PFSK-1 (cell line): ENCODE data around the gene ARHGAP10.

Source experiments
- FOXP2 ChIP-seq: optimal IDR thresholded peaks from 2 replicates; pipeline ENCODE3; 2011; ENCODE audit warnings: borderline replicate concordance, control low read depth, inconsistent platforms; ENCODE audit not compliant: insufficient read depth; ENCODE audit errors: extremely low read length, extremely low read depth
- POLR2AphosphoS5 ChIP-seq: IDR thresholded peaks from 2 replicates; pipeline ENCODE4 v1.6.1; 2012; ENCODE audit warnings: low read depth, mild to moderate bottlenecking, control low read depth, low read length, moderate library complexity
- REST ChIP-seq, 2 experiments: IDR thresholded peaks; 2 replicates each; pipeline versions ENCODE4 v1.6.1 to v1.8.0; 2011 to 2012; ENCODE audit warnings: low read depth in 2 of 2, low read length in 2 of 2, control low read depth in 1 of 2, inconsistent platforms in 1 of 2, mild to moderate bottlenecking in 1 of 2, moderate library complexity in 1 of 2; ENCODE audit not compliant: insufficient read depth in 1 of 2
- SIN3A ChIP-seq: IDR thresholded peaks from 2 replicates; pipeline ENCODE4 v1.6.1; 2012; ENCODE audit warnings: mild to moderate bottlenecking, low read length, moderate library complexity, borderline replicate concordance; ENCODE audit not compliant: insufficient read depth
- TAF1 ChIP-seq: IDR thresholded peaks from 2 replicates; pipeline ENCODE4 v1.6.1; 2012; ENCODE audit warnings: low read length, control low read depth, borderline replicate concordance; ENCODE audit not compliant: insufficient read depth

The ARHGAP10 gene

GRCh38 chr4:147768113-147768512 lies 36.2 kb downstream of the ARHGAP10 start:
- TF ChIP-seq POLR2AphosphoS5 (no peak), SIN3A (no peak), TAF1 (no peak), REST (IDR thresholded peaks at IDR 0.05; ENCODE audit: insufficient read depth in 1 of 2, low read depth in 2 of 2, low read length in 2 of 2) (no peak), FOXP2 (no peak)

GRCh38 chr4:147769386-147769785 lies 37.5 kb downstream of the ARHGAP10 start:
- TF ChIP-seq REST (IDR thresholded peaks at IDR 0.05; ENCODE audit: insufficient read depth in 1 of 2, low read depth in 2 of 2, low read length in 2 of 2) (no peak), POLR2AphosphoS5 (no peak), TAF1 (no peak), FOXP2 (no peak), SIN3A (no peak)

- no peak for TF ChIP-seq FOXP2
- no peak for TF ChIP-seq SIN3A
- no peak for TF ChIP-seq TAF1
- TF ChIP-seq POLR2AphosphoS5: no peak
- no peak for TF ChIP-seq REST (IDR thresholded peaks at IDR 0.05; ENCODE audit: insufficient read depth in 1 of 2, low read depth in 2 of 2, low read length in 2 of 2)
These were observed 38.9 kb downstream of the ARHGAP10 start for GRCh38 chr4:147770831-147771230.

GRCh38 chr4:147772056-147772455 lies 40.2 kb downstream of the ARHGAP10 start:
- TF ChIP-seq POLR2AphosphoS5 (no peak), FOXP2 (no peak), TAF1 (no peak), REST (IDR thresholded peaks at IDR 0.05; ENCODE audit: insufficient read depth in 1 of 2, low read depth in 2 of 2, low read length in 2 of 2) (no peak), SIN3A (no peak)

- TF ChIP-seq REST (IDR thresholded peaks at IDR 0.05; ENCODE audit: insufficient read depth in 1 of 2, low read depth in 2 of 2, low read length in 2 of 2): no peak
These were observed 40.6 kb downstream of the ARHGAP10 start for GRCh38 chr4:147772459-147772969.
